Esophagus squamous epithelium (tissue), 5 donors: ENCODE results near the gene TNFRSF12A. TPM values are rescaled to one million over a fixed set of nuclear protein-coding genes. Genes with fewer than 3 reads are reported as not detected.

ENCODE experiments used
- DNase-seq: peaks from one replicate; lab custom pipeline; 2025; lab: John Stamatoyannopoulos, UW
- H3K27ac ChIP-seq, 4 donors: fragments of 200-600 bp; sonication (generic); one replicate each; pipeline ENCODE4 v1.5.1; 2016 to 2019; ENCODE audit warnings: mild to moderate bottlenecking in 1 of 4
- H3K27me3 ChIP-seq, 4 donors: fragments of 200-600 bp; sonication (generic); 1 replicate in 3 of 4; 2 replicates in 1 of 4; pipeline versions ENCODE4 v1.5.1 to v1.6.0; 2017 to 2021; ENCODE audit warnings: antibody characterized with exemption in 1 of 4
- H3K36me3 ChIP-seq, 3 donors: fragments of 200-600 bp; sonication (generic); one replicate each; pipeline ENCODE4 v1.5.1; 2016 to 2019
- H3K4me1 ChIP-seq, 3 donors: fragments of 200-600 bp; sonication (generic); one replicate each; pipeline ENCODE4 v1.5.1; 2017 to 2019
- H3K4me3 ChIP-seq, 4 donors: fragments of 200-600 bp; sonication (generic); 1 replicate in 3 of 4; 2 replicates in 1 of 4; pipeline ENCODE4 v1.5.1; 2016 to 2019; ENCODE audit warnings: mild to moderate bottlenecking in 2 of 4, moderate library complexity in 1 of 4
- H3K9me3 ChIP-seq, 3 donors: fragments of 200-600 bp; sonication (generic); one replicate each; pipeline ENCODE4 v1.5.1; 2016 to 2019
- POLR2A ChIP-seq, 4 donors: fragments of 450-650 bp; IDR thresholded peaks; one replicate each; pipeline ENCODE4 v1.6.1; 2017; ENCODE audit warnings: antibody characterized with exemption in 4 of 4, mild to moderate bottlenecking in 4 of 4, moderate library complexity in 3 of 4
- WGBS, 2 donors: methylation state at CpG; one replicate each; pipeline ENCODE4 v1.1.5; 2018; 5-methylcytosine and 5-hydroxymethylcytosine counted together
- intact Hi-C: fragments of 100-400 bp; cut with DNase I; formaldehyde crosslinking; loops from one replicate; pipeline ENCODE4 v1.15.0; 2022
- total RNA-seq, 4 donors: library from RNA; depleted of rRNA; stranded (reverse); fragments of >200 nt; gene quantifications; one replicate each; pipeline ENCODE4 v1.1.0, GENCODE V29; 2016
- TF ChIP-seq, protein P1 (sequence below), 6 experiments: fragments of 450-650 bp in 4 of 6; fragments of 200-600 bp in 2 of 6; sonication (generic) in 2 of 6; IDR thresholded peaks; one replicate each; pipeline ENCODE4 v1.5.1; 2016 to 2019; ENCODE audit warnings: antibody characterized with exemption in 6 of 6, mild to moderate bottlenecking in 4 of 6, moderate library complexity in 4 of 6
- donor health status: DM: yes; HTN: yes; CAD: no.

TNFRSF12A gene
- total RNA-seq, 4 donors from 2014 or later = 15.3 to 46.0 (median 28.6) TPM

- no peaks in the 10 kb centered on the region for H3K36me3 ChIP-seq
- intact Hi-C loops = no loop called here
- H3K27me3 ChIP-seq = peaks cover 0 to 47% (median 0%) of the 10 kb centered on the region in 4 donors
- H3K9me3 ChIP-seq = no peaks in the 10 kb centered on the region
- no peak overlapping the region for H3K27ac ChIP-seq
- no peak for DNase-seq
- TF ChIP-seq, protein P1, sequence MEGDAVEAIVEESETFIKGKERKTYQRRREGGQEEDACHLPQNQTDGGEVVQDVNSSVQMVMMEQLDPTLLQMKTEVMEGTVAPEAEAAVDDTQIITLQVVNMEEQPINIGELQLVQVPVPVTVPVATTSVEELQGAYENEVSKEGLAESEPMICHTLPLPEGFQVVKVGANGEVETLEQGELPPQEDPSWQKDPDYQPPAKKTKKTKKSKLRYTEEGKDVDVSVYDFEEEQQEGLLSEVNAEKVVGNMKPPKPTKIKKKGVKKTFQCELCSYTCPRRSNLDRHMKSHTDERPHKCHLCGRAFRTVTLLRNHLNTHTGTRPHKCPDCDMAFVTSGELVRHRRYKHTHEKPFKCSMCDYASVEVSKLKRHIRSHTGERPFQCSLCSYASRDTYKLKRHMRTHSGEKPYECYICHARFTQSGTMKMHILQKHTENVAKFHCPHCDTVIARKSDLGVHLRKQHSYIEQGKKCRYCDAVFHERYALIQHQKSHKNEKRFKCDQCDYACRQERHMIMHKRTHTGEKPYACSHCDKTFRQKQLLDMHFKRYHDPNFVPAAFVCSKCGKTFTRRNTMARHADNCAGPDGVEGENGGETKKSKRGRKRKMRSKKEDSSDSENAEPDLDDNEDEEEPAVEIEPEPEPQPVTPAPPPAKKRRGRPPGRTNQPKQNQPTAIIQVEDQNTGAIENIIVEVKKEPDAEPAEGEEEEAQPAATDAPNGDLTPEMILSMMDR (IDR thresholded peaks at IDR 0.05) = no peak
- no peak for TF ChIP-seq POLR2A (IDR thresholded peaks at IDR 0.05)
- WGBS, 2 donors = 70% methylated on average over 2 of the region's 13 CpGs; no CpG with 5 or more reads in 1 of the 2 donors
- peaks cover 3 to 41% (median 12%) of the 10 kb centered on the region in 3 donors for H3K4me1 ChIP-seq
- no peak overlapping the region for H3K4me3 ChIP-seq
Measured at GRCh38 chr16:2996298-2996697, 23.9 kb upstream of the TNFRSF12A start.

- Histone ChIP-seq H3K36me3 (no peaks in the 10 kb centered on the region), H3K27ac (no peak overlapping the region), H3K27me3 (peaks cover 0 to 53% (median 0%) of the 10 kb centered on the region in 4 donors), H3K4me3 (no peak overlapping the region), H3K4me1 (peaks cover 0 to 20% (median 3%) of the 10 kb centered on the region in 3 donors), H3K9me3 (no peaks in the 10 kb centered on the region)
- no peak for TF ChIP-seq POLR2A (IDR thresholded peaks at IDR 0.05)
- TF ChIP-seq, protein P1 (IDR thresholded peaks at IDR 0.05) = no peak
- WGBS, 2 donors = 73 to 79% methylated on average over 5 to 6 of the region's 6 CpGs
- intact Hi-C loops = no loop called here
- no peak for DNase-seq
Measured at GRCh38 chr16:2999929-3000328, 20.2 kb upstream of the TNFRSF12A start.

DNA sequence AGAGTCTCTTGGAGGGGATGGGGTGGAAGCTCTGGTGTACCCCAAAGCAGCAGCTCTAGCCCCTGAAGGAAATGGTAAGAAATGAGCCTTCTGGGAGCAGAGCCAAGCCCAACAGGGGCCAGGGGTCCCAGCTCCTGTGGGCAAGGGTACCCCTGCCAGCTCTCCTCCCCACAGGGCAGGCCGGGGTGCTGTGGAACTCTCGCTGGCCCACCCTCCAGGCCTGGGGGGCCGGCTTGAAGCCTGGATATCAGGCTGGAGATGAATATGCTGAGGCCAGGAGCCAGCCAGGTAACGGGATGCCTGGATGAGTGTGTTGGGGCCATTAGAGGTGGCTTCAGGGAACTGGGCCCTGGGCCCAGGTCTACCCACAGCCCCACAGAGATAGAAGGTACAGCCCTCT, 19.6 kb upstream of the TNFRSF12A start:
- Histone ChIP-seq H3K27ac (no peak overlapping the region), H3K27me3 (peaks cover 0 to 59% (median under 1%) of the 10 kb centered on the region in 4 donors), H3K4me1 (peaks cover 0 to 17% (median 4%) of the 10 kb centered on the region in 3 donors), H3K9me3 (no peaks in the 10 kb centered on the region), H3K4me3 (no peak overlapping the region), H3K36me3 (no peaks in the 10 kb centered on the region)
- WGBS, 2 donors = 80% methylated on average over 2 of the region's 4 CpGs; no CpG with 5 or more reads in 1 of the 2 donors
- DNase-seq = no peak
- no peak for TF ChIP-seq POLR2A (IDR thresholded peaks at IDR 0.05)
- intact Hi-C loops = no loop called here

GRCh38 chr16:3001316-3001715, 18.9 kb upstream of the TNFRSF12A start:
- DNase-seq = no peak
- intact Hi-C loops = no loop called here
- Histone ChIP-seq H3K4me1 (peaks cover 0 to 14% (median 4%) of the 10 kb centered on the region in 3 donors), H3K27me3 (peaks cover 0 to 63% (median 4%) of the 10 kb centered on the region in 4 donors), H3K9me3 (no peaks in the 10 kb centered on the region), H3K4me3 (no peak overlapping the region), H3K27ac (no peak overlapping the region), H3K36me3 (no peaks in the 10 kb centered on the region)
- no peak for TF ChIP-seq POLR2A (IDR thresholded peaks at IDR 0.05)
- TF ChIP-seq, protein P1 (IDR thresholded peaks at IDR 0.05) = no peak
- 60% methylated on average over 2 of the region's 12 CpGs; no CpG with 5 or more reads in 1 of the 2 donors for WGBS, 2 donors

DNA sequence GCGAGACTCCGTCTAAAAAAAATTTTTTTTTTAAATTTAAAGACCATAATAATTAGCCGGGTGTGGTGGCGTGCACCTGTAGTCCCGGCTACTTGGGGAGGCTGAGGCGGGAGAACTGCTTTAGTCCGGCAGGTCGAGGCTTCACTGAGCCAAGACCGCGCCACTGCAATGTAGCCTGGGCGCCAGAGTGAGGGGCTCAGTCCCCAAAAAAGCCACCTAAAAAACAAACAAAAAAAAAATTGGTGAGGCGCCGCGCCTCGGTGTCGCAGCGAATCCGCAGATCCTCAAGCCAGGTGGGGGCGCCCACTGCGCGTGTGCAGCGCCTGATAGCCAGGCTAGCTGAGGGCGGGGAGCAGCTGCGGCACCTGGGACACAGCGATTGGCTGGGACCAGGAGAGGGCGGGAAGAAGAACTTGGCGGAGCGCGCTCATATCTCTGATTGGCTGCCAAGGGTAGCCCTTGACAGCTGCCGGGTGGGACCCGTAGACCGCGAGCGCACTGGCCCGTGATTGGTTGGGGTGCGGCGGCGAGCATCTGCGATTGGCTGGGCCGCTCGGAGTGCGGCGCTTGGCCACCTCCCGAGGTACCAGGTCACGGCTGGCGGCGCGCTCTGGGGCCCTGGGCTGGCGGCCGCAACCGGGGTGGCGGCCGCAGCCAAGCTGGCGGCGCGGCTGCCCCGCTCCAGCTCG, 16.4 kb upstream of the TNFRSF12A start:
- intact Hi-C loops = no loop called here
- H3K9me3 ChIP-seq = no peaks in the 10 kb centered on the region
- peaks cover 0 to 25% (median 4%) of the 10 kb centered on the region in 3 donors for H3K4me1 ChIP-seq
- TF ChIP-seq, protein P1 (IDR thresholded peaks at IDR 0.05) = peak; percentile 36 to 73 (median 51)
- TF ChIP-seq POLR2A (IDR thresholded peaks at IDR 0.05) = peak in 1 of 4 donors; percentile 12
- H3K4me3 ChIP-seq = peak overlapping the region in 3 of 4 donors; percentile 20 to 57 (median 39)
- 25 to 29% methylated on average over 14 to 20 of the region's 58 CpGs for WGBS, 2 donors
- H3K27ac ChIP-seq = peak overlapping the region in 2 of 4 donors; percentile 17 to 65
- H3K36me3 ChIP-seq = no peaks in the 10 kb centered on the region
- DNase-seq = peak; percentile 91
- H3K27me3 ChIP-seq = peaks cover 0 to 64% (median 4%) of the 10 kb centered on the region in 4 donors
